ENCODE results near the gene MIF.
"Not testable (repeated sequence)": the region's sequence is repeated elsewhere in the genome, so short reads cannot be mapped to it uniquely, and the experiment has no call there.

The MIF gene

DNA sequence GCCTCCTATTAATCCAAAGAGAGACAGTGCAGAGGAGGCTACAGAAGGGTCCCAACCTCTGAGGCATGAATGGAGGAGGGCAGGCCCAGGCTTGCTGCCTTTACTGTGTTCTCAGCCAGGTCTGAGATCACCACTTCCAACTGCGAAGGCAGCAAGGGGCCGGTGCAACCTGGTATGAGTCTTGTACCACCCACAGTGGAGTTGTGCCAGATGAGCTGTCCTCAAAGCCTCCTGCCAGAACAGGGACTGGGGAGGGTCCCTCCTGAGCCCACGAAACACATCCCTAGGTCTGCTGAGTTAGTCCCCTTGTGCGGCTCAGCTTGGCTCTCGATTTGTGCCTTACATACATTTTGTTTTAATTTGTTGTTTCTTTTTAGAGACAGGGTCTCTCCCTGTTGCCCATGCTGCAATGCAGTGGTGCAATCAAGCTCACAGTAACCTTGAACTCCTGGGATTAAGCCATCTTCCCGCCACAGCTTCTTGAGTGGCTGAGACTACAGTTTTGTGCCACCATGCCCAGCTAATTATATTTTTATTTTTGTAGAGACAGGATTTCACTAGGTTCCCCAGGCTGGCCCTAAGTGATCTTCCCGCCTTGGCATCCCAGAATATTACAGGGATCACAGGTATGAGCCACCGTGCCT, 9.3 kb downstream of the MIF start:
- H3K4me3 ChIP-seq (ENCODE audit: low read depth, low read length), result no peak overlapping the region
- TF ChIP-seq CTCF (IDR thresholded peaks at IDR 0.05; ENCODE audit: low read depth, low read length), result no peak
- TF ChIP-seq MYC (IDR thresholded peaks at IDR 0.05; ENCODE audit: low read depth, low read length), result no peak
- TF ChIP-seq MAX (IDR thresholded peaks at IDR 0.05; ENCODE audit: low read depth, low read length), result no peak
- no peak for TF ChIP-seq POLR2A (IDR thresholded peaks at IDR 0.05; ENCODE audit: extremely low read depth, insufficient read length)
- DNase-seq (ENCODE audit: low read depth), result no peak

GRCh38 chr22:23904573-23905254, 10.5 kb downstream of the MIF start:
- no peak for DNase-seq (ENCODE audit: low read depth)
- no peak for TF ChIP-seq MYC (IDR thresholded peaks at IDR 0.05; ENCODE audit: low read depth, low read length)
- no peak for TF ChIP-seq MAX (IDR thresholded peaks at IDR 0.05; ENCODE audit: low read depth, low read length)
- no peak for TF ChIP-seq POLR2A (IDR thresholded peaks at IDR 0.05; ENCODE audit: extremely low read depth, insufficient read length)
- TF ChIP-seq CTCF (IDR thresholded peaks at IDR 0.05; ENCODE audit: low read depth, low read length), result no peak
- no peak overlapping the region for H3K4me3 ChIP-seq (ENCODE audit: low read depth, low read length)

DNA sequence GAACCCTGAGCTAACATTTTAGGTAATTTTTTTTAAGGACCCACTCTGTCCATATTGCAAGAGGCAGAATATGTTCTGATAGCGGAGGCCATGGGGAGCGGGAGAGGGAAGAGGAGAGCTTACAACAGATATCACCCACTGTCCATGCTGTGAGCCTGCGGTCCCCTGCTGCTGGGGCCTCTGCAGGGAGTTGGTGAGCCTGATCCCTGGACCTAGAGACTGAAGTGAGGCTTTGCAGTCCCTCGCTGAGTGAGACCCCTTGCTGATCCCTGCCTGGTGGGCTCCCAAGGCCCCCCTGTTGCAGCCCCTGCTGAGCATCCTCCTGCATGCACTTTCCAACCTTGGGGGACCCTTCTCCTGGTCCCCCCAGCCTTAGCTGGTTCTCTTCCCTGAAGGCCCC, 12.5 kb downstream of the MIF start:
- no peak for TF ChIP-seq POLR2A (IDR thresholded peaks at IDR 0.05; ENCODE audit: extremely low read depth, insufficient read length)
- no peak for TF ChIP-seq CTCF (IDR thresholded peaks at IDR 0.05; ENCODE audit: low read depth, low read length)
- TF ChIP-seq MAX (IDR thresholded peaks at IDR 0.05; ENCODE audit: low read depth, low read length), result no peak
- TF ChIP-seq MYC (IDR thresholded peaks at IDR 0.05; ENCODE audit: low read depth, low read length), result no peak
- DNase-seq (ENCODE audit: low read depth), result no peak
- no peak overlapping the region for H3K4me3 ChIP-seq (ENCODE audit: low read depth, low read length)

- not testable (repeated sequence) for DNase-seq (ENCODE audit: low read depth); H3K4me3 ChIP-seq (ENCODE audit: low read depth, low read length)
These were observed 13.2 kb downstream of the MIF start for GRCh38 chr22:23907423-23907822.

DNA sequence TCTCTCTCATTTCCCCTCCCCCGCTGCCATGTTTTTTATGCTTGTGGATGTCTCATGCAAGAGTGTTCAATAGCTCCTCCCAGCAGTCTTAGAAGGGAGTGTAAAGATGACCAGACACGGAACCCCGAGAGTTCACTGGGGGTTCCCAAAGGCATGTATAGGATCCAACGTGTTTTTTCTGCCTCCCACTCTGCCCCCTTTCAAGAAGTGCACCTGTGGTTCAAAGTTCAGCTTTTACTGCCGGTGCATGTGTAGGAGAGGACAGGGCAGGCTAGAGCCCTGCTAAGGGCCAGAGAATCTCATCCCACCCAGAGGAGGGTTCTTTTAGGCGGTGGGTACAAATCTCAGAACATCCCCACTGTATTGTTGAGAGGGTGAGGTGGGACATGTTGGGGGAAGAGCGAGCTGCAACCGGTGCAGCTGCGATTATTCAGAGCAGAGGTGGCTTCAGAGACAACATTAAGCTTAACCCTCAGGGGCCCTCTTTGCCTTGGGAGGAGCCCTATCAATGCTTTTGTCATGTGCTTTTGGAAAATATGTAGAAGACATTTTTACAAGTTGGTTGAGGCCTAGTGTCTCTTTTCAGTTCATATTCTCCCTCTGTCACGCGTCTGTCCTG, 14.5 kb downstream of the MIF start:
- DNase-seq (ENCODE audit: low read depth), result no peak
- H3K4me3 ChIP-seq (ENCODE audit: low read depth, low read length), result no peak overlapping the region
- TF ChIP-seq MYC (IDR thresholded peaks at IDR 0.05; ENCODE audit: low read depth, low read length) (no peak), POLR2A (IDR thresholded peaks at IDR 0.05; ENCODE audit: extremely low read depth, insufficient read length) (no peak), CTCF (IDR thresholded peaks at IDR 0.05; ENCODE audit: low read depth, low read length) (no peak), MAX (IDR thresholded peaks at IDR 0.05; ENCODE audit: low read depth, low read length) (no peak)

DNA sequence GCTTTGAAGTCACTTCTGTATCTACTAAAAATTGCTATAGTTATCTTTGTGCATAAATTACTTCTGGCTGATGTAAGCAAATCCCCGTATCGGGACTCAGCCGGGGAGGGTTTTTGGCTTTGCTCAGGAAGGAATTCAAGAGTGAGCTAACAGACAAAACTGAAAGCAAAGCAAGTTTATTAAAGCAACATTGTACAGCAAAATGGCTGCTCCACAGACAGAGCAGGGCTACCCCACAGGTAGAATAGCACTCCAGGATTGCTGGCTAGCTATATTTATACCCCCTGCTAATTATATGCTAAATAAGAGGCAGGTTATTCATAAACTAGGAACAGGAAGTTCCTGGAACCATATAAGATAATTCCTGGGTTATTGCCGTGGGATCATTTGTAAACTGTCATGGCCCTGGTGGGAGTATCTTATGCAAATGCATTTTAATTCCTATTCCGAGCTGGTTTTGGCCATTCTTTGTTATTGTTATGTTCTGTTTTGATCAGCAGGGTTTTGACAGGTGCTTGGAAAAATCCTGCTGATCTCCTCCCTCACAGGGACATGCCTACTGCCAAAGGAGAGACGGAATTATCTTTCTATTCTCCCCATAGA, 15.2 kb downstream of the MIF start:
- no peak overlapping the region for H3K4me3 ChIP-seq (ENCODE audit: low read depth, low read length)
- DNase-seq (ENCODE audit: low read depth), result no peak
- TF ChIP-seq MAX (IDR thresholded peaks at IDR 0.05; ENCODE audit: low read depth, low read length) (no peak), POLR2A (IDR thresholded peaks at IDR 0.05; ENCODE audit: extremely low read depth, insufficient read length) (no peak), CTCF (IDR thresholded peaks at IDR 0.05; ENCODE audit: low read depth, low read length) (no peak), MYC (IDR thresholded peaks at IDR 0.05; ENCODE audit: low read depth, low read length) (no peak)
